ENCODE results near the gene UBE2R2. TPM values are rescaled to one million over a fixed set of nuclear protein-coding genes. Genes with fewer than 3 reads are reported as not detected.
"Not testable (repeated sequence)": the region's sequence is repeated elsewhere in the genome, so short reads cannot be mapped to it uniquely, and the experiment has no call there.

UBE2R2 gene
- total RNA-seq, 1 experiment from 2014 or later, result 28.2 TPM

DNA sequence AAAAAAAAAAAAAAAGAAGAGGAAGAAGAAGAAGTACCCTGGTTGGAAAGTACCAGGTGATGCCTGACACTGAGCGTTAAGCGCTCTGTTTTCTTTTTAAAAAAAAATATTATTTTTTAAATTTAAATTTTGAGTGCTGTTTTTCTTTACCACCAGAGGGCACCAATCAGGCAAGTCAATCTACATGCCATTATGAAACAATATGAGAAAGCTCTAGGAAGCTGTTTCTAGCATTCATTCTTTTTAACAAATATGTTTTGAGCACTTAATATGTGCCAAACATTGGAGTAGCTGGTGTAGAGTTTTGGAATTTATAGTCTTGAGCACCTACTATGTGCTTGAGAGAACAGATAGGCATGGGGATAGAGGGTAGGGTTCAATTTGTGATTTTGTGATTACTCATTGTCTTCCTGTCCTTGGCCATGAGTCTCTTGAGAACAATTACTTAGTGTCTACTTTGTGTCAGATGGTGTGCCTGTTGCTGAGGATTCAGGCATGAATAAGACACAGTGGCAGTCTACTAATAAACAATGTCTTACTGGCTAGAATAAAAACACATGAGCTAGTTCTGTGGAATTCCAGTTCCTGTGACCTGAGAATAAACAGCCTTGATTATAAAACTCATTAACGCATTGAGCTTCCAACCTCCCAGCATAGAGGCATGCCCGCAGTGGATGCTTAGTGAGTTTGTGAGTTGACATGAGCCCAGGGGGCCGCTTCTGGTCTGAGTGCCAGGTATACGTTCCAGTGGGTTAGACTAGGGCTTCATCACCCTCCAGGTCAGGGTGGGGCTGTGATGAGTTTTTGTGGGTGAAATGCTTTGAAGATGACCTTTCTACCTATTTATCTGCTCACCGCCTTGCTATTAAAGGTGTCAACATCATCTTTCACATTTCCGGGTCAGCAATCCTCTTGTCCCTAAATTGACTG lies 3.0 kb upstream of the UBE2R2 start:
- Histone ChIP-seq H3K27me3 (ENCODE audit: control insufficient read depth, insufficient read depth, low read length) (no peaks in the 10 kb centered on the region), H3K4me3 (ENCODE audit: insufficient read depth, low read depth, low read length) (no peak overlapping the region), H3K36me3 (replicated peaks; ENCODE audit: control insufficient read depth, insufficient read depth, low read length) (no peaks in the 10 kb centered on the region)
- DNase-seq, result peak; percentile 40

DNA sequence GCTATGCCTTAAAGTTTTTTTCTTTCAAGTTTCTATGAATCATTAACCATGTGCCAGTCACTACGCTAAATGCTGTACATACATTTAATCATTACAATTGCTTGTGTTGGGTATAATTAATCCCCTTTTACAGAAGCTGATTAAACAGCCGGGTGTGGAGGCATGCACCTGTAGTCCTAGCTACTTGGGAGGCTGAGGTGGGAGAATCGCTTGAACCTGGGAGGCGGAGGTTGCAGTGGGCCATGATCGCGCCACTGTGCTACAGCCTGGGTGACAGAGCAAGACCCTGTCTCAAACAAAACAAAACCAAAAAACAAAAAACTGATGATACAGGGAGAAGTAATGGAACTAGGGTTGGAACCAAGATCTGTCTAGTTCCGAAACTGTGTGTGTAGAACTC lies 1.2 kb upstream of the UBE2R2 start:
- Histone ChIP-seq H3K36me3 (replicated peaks; ENCODE audit: control insufficient read depth, insufficient read depth, low read length) (no peaks in the 10 kb centered on the region), H3K27me3 (ENCODE audit: control insufficient read depth, insufficient read depth, low read length) (no peaks in the 10 kb centered on the region), H3K4me3 (ENCODE audit: insufficient read depth, low read depth, low read length) (no peak overlapping the region)
- DNase-seq, result no peak

DNA sequence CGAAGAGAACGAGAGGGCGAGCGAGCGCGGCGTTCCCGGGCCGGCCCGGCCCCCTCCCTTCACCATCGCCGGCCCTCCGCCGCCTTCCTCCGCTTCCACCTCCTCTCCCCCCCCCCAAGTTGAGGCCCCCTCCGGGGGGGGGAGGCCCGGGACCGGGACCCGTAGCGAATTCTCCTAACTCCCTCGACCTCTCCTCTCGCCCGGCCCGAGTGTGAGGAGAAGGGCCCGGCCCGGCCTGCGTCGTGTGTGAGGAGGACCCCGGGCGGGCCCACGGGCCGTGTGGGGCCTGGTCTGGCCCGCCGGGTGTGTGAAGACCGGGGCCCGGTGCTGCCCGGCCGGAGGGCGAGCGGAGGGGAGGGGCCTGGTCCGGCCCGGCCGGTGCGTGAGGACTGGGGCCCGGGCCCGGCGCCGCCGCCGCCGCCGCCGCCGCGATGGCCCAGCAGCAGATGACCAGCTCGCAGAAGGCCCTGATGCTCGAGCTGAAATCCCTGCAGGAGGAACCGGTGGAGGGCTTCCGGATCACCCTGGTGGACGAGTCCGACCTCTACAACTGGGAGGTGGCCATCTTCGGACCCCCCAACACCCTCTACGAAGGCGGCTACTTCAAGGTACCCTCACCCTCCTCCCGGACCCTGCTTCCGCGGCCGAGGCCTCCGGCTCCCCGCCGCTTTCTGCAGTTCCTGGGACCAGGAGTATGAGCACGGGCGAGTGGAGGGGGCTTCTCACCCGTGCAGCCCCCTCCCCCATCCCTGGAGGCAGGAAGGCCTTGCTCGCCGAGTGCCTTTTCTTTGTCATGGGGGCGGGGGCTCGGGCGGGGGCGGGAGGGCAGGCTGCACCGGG lies 587 bp downstream of the UBE2R2 start:
- no peaks in the 10 kb centered on the region for H3K27me3 ChIP-seq (ENCODE audit: control insufficient read depth, insufficient read depth, low read length)
- peak; percentile 90 for DNase-seq
- H3K36me3 ChIP-seq (replicated peaks; ENCODE audit: control insufficient read depth, insufficient read depth, low read length), result no peaks in the 10 kb centered on the region
- H3K4me3 ChIP-seq (ENCODE audit: insufficient read depth, low read depth, low read length), result peak overlapping the region; percentile 89

DNA sequence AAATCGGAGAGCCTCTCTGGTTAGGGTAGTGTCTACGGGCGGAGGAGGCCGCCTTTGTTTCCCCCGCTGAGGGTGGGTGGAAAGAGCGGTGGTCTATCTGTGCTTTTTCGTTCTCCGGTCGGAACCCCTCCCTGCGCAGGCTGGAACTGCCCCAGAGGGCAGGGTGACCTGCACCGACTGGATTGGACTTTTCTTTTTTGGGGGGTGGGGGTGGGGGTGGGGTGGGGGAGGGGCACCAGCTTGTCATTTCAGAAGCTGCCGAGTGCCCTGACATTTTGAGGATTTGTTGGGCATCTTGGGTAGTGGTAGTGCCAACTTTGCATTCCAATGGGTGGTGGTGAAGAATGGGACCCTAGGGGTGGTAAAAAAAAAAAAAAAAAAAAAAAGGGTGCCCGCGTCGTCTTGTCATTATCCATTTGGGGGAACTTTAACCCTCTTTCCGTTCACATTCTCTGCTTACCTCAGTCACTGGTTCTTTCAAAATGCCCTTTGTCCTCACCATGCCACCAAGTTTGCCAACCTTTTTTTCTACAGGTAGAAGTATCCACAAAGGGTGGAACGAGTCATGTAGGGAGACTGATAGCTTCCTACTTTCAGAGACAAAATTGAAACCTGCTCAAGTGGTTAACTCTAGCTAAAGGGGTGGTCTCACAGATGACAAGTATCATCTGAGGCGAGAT lies 1.3 kb downstream of the UBE2R2 start:
- no peaks in the 10 kb centered on the region for H3K36me3 ChIP-seq (replicated peaks; ENCODE audit: control insufficient read depth, insufficient read depth, low read length)
- peak; percentile 16 for DNase-seq

DNA sequence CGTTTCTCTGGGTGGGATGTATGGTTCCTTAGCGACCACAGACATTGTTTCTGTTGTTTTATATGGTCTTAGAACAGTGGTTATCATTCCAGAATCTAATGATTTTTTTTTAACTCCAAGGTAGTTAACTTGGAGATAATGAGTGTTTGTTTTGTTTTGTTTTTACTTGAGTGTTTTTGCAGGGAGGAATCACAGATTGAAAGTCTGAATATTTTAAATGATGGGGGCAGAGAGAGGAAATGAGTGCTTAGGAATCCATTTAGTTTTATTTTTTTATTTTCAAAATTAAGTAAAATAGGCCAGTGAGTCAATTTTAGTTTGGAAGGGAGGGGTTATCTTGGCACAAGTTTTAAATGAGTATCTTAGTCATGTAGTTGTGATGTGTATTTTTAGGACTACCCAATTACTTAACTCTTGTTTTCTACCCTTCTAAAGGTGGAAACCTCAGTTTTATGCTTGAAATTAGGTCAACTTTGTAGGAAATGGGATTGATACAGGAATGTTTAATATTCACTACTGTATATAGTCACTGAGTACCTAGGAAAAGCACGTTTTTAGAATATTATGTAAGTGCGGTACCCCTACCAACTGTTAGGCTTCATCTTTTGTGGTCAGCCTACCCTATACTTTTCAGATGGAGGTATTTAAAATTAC lies 2.0 kb downstream of the UBE2R2 start:
- DNase-seq, result no peak
- peak overlapping the region; percentile 89 for H3K4me3 ChIP-seq (ENCODE audit: insufficient read depth, low read depth, low read length)
- H3K36me3 ChIP-seq (replicated peaks; ENCODE audit: control insufficient read depth, insufficient read depth, low read length), result no peaks in the 10 kb centered on the region
- no peaks in the 10 kb centered on the region for H3K27me3 ChIP-seq (ENCODE audit: control insufficient read depth, insufficient read depth, low read length)

More for the DNA sequence above, 1.3 kb downstream of the UBE2R2 start:
- Histone ChIP-seq H3K27me3 (ENCODE audit: control insufficient read depth, insufficient read depth, low read length) (no peaks in the 10 kb centered on the region), H3K4me3 (ENCODE audit: insufficient read depth, low read depth, low read length) (peak overlapping the region; percentile 89)

DNA sequence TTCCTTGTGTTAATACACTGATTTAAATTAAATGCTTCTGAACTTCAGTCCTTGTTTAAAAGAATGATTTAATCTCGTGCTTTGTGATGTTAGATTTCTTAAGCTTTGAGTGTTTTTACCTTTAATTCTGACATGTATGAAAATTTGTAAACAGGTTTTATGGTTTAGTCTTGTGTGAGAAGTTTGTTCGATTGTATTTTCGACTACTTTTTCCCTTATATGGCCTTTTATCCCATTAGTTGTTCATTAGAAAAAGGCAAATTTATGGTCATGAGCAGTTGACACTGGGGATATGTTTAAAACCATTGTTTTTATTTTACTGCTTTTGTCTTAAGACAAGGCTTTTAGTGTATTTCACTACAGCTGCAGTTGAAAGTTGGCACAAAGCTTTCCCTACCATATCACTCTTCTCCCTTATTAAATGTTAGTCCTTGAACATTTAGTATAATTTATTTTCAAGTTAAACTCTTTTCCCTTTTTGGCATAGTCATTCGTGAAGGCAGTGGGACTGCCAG lies 3.3 kb downstream of the UBE2R2 start:
- Histone ChIP-seq H3K27me3 (ENCODE audit: control insufficient read depth, insufficient read depth, low read length) (no peaks in the 10 kb centered on the region), H3K36me3 (replicated peaks; ENCODE audit: control insufficient read depth, insufficient read depth, low read length) (no peaks in the 10 kb centered on the region), H3K4me3 (ENCODE audit: insufficient read depth, low read depth, low read length) (no peak overlapping the region)
- no peak for DNase-seq

DNA sequence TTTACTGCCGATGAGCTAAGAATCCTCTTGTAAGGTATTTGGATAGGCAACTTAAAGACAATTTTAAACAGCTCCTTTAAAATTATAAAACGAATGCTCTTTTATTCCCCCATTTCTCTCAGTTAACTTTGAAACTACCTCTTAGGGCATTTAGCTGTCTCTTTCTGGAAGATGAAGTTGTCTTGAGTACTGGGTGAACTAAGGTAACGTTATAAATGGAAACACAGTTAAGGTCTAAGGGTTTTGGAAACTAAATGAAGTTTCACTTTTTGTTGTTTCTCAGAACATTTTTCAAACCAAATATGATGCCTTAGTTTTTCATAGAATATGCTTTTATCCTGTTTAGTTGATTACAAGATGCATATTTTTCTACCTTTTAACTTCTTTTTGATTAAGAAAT lies 6.8 kb downstream of the UBE2R2 start:
- DNase-seq, result no peak
- H3K36me3 ChIP-seq (replicated peaks; ENCODE audit: control insufficient read depth, insufficient read depth, low read length), result no peaks in the 10 kb centered on the region
- no peaks in the 10 kb centered on the region for H3K27me3 ChIP-seq (ENCODE audit: control insufficient read depth, insufficient read depth, low read length)
- no peak overlapping the region for H3K4me3 ChIP-seq (ENCODE audit: insufficient read depth, low read depth, low read length)

DNA sequence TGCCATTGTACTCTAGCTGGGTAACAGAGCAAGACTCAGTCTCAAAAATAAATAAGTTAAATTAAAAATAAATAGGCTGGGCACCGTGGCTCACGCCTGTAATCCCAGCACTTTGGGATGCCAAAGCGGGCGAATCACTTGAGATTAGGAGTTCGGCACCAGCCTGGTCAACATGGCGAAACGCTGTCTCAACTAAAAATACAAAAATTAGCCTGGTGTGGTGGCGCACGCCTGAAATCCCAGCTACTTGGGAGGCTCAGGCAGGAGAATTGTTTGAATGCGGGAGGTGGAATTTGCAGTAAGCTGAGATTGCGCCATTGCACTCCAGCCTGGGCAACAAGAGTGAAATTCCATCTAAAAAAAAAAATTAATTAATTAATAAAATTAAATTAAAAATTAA lies 10.3 kb downstream of the UBE2R2 start:
- not testable (repeated sequence) for DNase-seq; H3K4me3 ChIP-seq (ENCODE audit: insufficient read depth, low read depth, low read length); H3K27me3 ChIP-seq (ENCODE audit: control insufficient read depth, insufficient read depth, low read length); H3K36me3 ChIP-seq (replicated peaks; ENCODE audit: control insufficient read depth, insufficient read depth, low read length)

DNA sequence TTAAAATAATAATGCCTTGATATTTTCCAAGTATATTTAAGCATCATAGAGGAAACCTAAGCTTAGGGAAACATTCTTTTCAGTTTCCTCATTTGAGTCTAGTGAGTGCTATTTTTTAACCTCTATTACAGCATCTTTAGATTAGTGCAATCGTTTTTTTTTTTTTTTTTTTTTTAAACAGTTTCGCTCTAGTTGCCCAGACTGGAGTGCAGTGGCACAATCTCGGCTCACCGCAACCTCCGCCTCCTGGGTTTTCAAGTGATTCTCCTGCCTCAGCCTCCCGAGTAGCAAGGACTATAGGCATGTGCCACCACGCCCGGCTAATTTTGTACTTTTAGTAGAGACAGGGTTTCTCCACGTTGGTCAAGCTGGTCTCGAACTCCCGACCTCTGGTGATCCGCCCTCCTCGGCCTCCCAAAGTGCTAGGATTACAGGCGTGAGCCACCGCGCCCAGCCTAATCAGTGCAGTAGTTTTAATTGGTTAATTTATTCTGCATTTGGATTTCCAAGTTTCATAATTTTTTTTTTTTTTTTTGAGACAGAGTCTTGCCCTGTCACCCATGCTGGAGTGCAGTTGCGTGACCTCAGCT lies 12.8 kb downstream of the UBE2R2 start:
- H3K36me3 ChIP-seq (replicated peaks; ENCODE audit: control insufficient read depth, insufficient read depth, low read length); DNase-seq; H3K27me3 ChIP-seq (ENCODE audit: control insufficient read depth, insufficient read depth, low read length); H3K4me3 ChIP-seq (ENCODE audit: insufficient read depth, low read depth, low read length): not testable (repeated sequence)

DNA sequence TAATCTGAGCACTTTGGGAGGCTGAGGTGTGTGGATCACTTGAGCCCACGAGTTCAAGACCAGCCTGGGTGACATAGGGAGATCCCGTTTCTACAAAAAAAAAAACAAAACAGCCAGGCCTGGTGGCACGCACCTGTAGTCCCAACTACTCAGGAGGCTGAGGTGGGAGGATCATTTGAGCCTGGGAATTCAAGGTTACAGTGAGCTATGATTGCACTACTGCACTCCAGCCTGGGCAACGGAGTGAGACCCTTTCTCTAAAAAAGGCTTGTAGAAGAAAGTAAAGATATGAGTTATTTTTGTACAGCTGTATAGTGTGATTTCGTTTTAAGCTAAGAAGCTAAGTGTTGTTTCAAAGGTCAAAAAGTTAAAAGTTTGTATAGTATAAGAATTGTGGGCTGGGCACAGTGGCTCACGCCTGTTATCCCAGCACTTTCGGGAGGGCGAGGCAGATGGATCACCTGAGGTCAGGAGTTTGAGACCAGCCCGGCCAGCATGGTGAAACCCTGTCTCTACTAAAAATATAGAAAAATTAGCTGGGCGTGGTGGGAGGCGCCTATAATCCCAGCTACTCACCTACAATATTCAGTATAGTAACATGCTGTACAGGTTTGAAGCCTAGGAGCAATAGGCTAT lies 18.8 kb downstream of the UBE2R2 start:
- no peak overlapping the region for H3K4me3 ChIP-seq (ENCODE audit: insufficient read depth, low read depth, low read length)
- no peaks in the 10 kb centered on the region for H3K36me3 ChIP-seq (replicated peaks; ENCODE audit: control insufficient read depth, insufficient read depth, low read length)
- H3K27me3 ChIP-seq (ENCODE audit: control insufficient read depth, insufficient read depth, low read length), result no peaks in the 10 kb centered on the region
- DNase-seq, result no peak

DNA sequence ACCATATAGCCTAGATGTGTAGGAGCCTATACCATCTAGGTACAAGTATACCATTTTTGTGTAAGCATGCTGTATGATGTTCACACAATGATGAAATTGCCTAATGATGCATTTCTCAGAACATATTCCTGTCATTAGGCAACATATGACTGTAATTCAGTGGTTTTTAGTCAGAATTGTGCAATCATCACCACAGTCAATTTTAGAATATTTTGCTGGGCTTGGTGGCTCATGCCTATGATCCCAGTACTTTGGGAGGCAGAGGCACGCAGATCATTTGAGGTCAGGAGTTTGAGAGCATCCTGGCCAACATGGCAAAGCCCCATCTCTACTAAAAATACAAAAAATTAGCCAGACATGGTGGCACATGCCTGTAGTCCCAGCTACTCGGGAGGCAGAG lies 19.3 kb downstream of the UBE2R2 start:
- not testable (repeated sequence) for H3K27me3 ChIP-seq (ENCODE audit: control insufficient read depth, insufficient read depth, low read length); H3K36me3 ChIP-seq (replicated peaks; ENCODE audit: control insufficient read depth, insufficient read depth, low read length); DNase-seq; H3K4me3 ChIP-seq (ENCODE audit: insufficient read depth, low read depth, low read length)

DNA sequence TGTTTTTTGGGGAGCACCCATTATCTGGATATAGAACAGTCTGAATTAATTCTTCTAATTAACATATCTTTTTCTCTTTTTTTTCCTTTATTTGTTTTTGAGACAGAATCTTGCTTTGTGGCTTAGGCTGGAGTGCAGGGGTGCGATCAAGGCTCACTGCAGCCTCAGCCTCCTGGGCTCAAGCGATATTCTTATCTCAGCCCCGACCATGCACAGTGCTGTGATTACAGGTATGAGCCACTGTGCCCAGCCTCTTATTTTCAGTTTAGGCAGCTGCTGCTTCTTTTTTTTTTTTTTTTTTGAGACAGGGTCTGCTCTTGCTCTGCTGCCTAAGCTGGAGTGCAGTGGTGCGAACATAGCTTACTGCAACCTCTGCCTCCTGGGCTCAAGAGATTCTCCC lies 20.2 kb downstream of the UBE2R2 start:
- no peaks in the 10 kb centered on the region for H3K36me3 ChIP-seq (replicated peaks; ENCODE audit: control insufficient read depth, insufficient read depth, low read length)
- H3K4me3 ChIP-seq (ENCODE audit: insufficient read depth, low read depth, low read length), result no peak overlapping the region
- no peak for DNase-seq
- no peaks in the 10 kb centered on the region for H3K27me3 ChIP-seq (ENCODE audit: control insufficient read depth, insufficient read depth, low read length)

DNA sequence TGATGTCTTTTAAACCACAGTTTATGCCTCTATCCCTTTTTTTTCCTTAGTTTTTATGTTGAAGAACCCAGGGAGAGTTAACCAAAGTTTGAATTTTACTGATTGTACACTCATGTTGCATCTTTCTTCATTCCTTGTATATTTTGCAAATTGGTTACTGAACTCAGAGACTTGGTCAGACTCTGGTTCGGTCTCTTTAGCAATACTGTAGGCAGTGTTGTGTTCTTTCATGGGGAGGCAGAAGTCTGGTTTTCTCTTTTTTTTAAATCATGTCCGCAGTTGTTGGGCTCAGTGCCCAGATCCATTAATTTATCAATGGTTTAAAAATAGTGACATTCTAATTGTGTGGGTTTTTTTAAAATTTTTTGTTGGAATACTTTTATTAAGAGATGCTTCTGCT lies 23.4 kb downstream of the UBE2R2 start:
- Histone ChIP-seq H3K36me3 (replicated peaks; ENCODE audit: control insufficient read depth, insufficient read depth, low read length) (no peaks in the 10 kb centered on the region), H3K4me3 (ENCODE audit: insufficient read depth, low read depth, low read length) (no peak overlapping the region), H3K27me3 (ENCODE audit: control insufficient read depth, insufficient read depth, low read length) (no peaks in the 10 kb centered on the region)
- DNase-seq, result no peak
